GM06990 (cell line): ENCODE measurements around the gene C19orf38.

ENCODE experiments used
- DNase-seq: peaks from one replicate; pipeline ENCODE4 v3.0.0-alpha.2; 2011; ENCODE audit not compliant: insufficient read length; ENCODE audit errors: extremely low read depth
- H3K27me3 ChIP-seq: replicated peaks from 2 replicates; pipeline ENCODE4 v1.6.0; 2011; ENCODE audit warnings: low read length; ENCODE audit not compliant: control insufficient read depth, insufficient read depth
- H3K36me3 ChIP-seq: 2 replicates; pipeline ENCODE4 v1.5.1; 2011; ENCODE audit warnings: low read length; ENCODE audit not compliant: control insufficient read depth, insufficient read depth
- H3K4me3 ChIP-seq: replicated peaks from 2 replicates; pipeline ENCODE4 v1.5.1; 2011; ENCODE audit warnings: low read depth, mild to moderate bottlenecking, control low read depth, low read length
- CTCF ChIP-seq: IDR thresholded peaks from 2 replicates; pipeline ENCODE4 v1.5.1; 2011; ENCODE audit warnings: low read length, control low read depth, mild to moderate bottlenecking, inconsistent platforms; ENCODE audit not compliant: insufficient read depth, poor library complexity, severe bottlenecking

C19orf38 gene

DNA sequence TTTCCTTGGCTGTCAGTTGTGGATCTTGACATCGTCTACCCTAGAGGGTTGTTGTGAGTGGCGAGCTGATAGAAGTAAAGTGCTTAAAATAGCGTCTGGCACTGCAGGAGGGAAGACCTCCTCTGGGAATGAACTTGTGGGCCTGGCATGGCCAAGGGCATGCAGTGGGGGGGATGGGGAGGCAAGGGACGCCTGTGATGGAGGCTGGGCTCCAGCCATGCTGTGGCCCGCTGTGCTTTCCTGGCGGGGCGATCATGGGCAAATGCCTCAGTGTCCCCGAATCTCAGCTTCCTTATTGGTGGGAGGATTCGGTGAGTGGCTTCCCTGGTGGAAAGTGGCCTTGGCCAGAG, 33.9 kb downstream of the C19orf38 start:
- Histone ChIP-seq H3K27me3 (no peaks in the 10 kb centered on the region), H3K4me3 (no peak overlapping the region), H3K36me3 (peaks cover 6% of the 10 kb centered on the region)
- DNase-seq, result no peak
- TF ChIP-seq CTCF, result no peak

- Histone ChIP-seq H3K36me3 (peaks cover 6% of the 10 kb centered on the region), H3K4me3 (no peak overlapping the region), H3K27me3 (no peaks in the 10 kb centered on the region)
- DNase-seq, result no peak
- no peak for TF ChIP-seq CTCF
Observed at GRCh38 chr19:10884274-10884673, 36.1 kb downstream of the C19orf38 start.

DNA sequence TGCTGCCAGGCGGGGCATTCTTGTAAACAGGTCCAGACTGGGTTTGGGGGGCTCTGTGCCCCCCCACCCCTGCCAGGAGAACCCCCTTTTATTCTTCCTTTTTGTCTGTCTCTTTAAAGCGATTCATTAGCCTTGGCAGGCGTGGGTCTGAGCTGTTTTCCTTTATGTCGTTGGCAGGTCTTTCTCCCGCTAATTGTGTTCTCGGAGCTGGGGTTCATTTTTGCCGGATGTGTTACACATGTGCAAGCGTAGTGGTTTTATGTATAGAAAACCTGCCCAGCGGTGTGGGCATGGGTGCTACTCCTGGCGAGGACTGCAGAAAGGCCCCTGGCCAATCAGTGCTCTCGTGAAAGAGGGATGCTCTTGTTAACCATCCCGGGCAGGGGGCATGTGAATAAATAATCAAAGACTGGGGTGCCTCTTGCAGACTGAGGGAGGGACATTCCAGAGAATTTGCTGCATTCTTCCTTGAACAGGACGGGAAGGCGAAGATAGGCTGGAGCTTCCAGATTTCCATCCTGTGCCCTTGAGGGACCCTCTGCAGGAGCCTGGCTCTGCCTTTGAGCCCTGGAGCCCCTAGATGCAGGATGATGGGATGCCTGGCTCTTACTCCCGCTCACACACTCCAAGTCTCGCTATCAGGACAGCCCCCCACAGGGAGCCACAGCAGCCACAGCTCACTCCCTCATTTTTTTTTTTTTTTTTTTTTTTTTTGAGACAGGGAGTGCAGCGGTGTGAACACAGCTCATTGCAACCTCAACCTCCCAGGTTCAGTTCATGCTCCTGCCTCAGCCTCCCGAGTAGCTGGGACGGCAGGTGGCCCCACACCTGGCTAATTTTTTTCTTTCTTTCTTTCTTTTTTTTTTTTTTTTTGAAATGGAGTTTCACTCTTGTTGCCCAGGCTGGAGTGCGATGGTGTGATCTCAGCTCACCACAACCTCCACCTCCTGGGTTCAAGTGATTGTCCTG, 37.3 kb downstream of the C19orf38 start:
- no peak overlapping the region for H3K4me3 ChIP-seq
- DNase-seq, result no peak
- H3K27me3 ChIP-seq, result no peaks in the 10 kb centered on the region
- no peak for TF ChIP-seq CTCF
- H3K36me3 ChIP-seq, result peaks cover 6% of the 10 kb centered on the region

- H3K4me3 ChIP-seq, result no peak overlapping the region
- no peak for TF ChIP-seq CTCF
- no peak for DNase-seq
- peaks cover 4% of the 10 kb centered on the region for H3K36me3 ChIP-seq
- H3K27me3 ChIP-seq, result no peaks in the 10 kb centered on the region
Observed at GRCh38 chr19:10887616-10888367, 39.6 kb downstream of the C19orf38 start.

GRCh38 chr19:10888421-10888866, 40.2 kb downstream of the C19orf38 start:
- no peaks in the 10 kb centered on the region for H3K27me3 ChIP-seq
- no peak for DNase-seq
- no peak overlapping the region for H3K4me3 ChIP-seq
- TF ChIP-seq CTCF, result no peak
- peaks cover 4% of the 10 kb centered on the region for H3K36me3 ChIP-seq
